ENCODE measurements around the gene RFTN1.
"Not testable (repeated sequence)": the region's sequence is repeated elsewhere in the genome, so short reads cannot be mapped to it uniquely, and the experiment has no call there.

Gene RFTN1

GRCh38 chr3:16496408-16497222 is 16.9 kb downstream of the RFTN1 start:
- no peak for DNase-seq

GRCh38 chr3:16496008-16496407 is 17.5 kb downstream of the RFTN1 start:
- in situ Hi-C loops (cut with HindIII; ENCODE audit: low pct_ligation_motif_present, low pct_unique_long_range_greater_than_20kb, low sequenced_read_pairs): no loop called here
- no peak for DNase-seq

More at GRCh38 chr3:16496408-16497222, 16.9 kb downstream of the RFTN1 start:
- in situ Hi-C loops (cut with HindIII; ENCODE audit: low pct_ligation_motif_present, low pct_unique_long_range_greater_than_20kb, low sequenced_read_pairs): no loop called here

GRCh38 chr3:16494814-16495431 is 18.6 kb downstream of the RFTN1 start:
- in situ Hi-C loops (cut with HindIII; ENCODE audit: low pct_ligation_motif_present, low pct_unique_long_range_greater_than_20kb, low sequenced_read_pairs): no loop called here
- no peak for DNase-seq

GRCh38 chr3:16494094-16494493 is 19.4 kb downstream of the RFTN1 start:
- in situ Hi-C loops (cut with HindIII; ENCODE audit: low pct_ligation_motif_present, low pct_unique_long_range_greater_than_20kb, low sequenced_read_pairs): no loop called here
- DNase-seq: no peak

- no peak for DNase-seq
Measured at GRCh38 chr3:16490062-16490619, 23.4 kb downstream of the RFTN1 start.

GRCh38 chr3:16489326-16490061 is 24.0 kb downstream of the RFTN1 start:
- in situ Hi-C loops (cut with HindIII; ENCODE audit: low pct_ligation_motif_present, low pct_unique_long_range_greater_than_20kb, low sequenced_read_pairs); DNase-seq: not testable (repeated sequence)

More at GRCh38 chr3:16490062-16490619, 23.4 kb downstream of the RFTN1 start:
- in situ Hi-C loops (cut with HindIII; ENCODE audit: low pct_ligation_motif_present, low pct_unique_long_range_greater_than_20kb, low sequenced_read_pairs): no loop called here

- DNase-seq: no peak
- in situ Hi-C loops (cut with HindIII; ENCODE audit: low pct_ligation_motif_present, low pct_unique_long_range_greater_than_20kb, low sequenced_read_pairs): no loop called here
Measured at GRCh38 chr3:16488637-16489036, 24.9 kb downstream of the RFTN1 start.

GRCh38 chr3:16487511-16488175 is 25.9 kb downstream of the RFTN1 start:
- in situ Hi-C loops (cut with HindIII; ENCODE audit: low pct_ligation_motif_present, low pct_unique_long_range_greater_than_20kb, low sequenced_read_pairs): no loop called here
- DNase-seq: no peak

GRCh38 chr3:16486951-16487480 is 26.5 kb downstream of the RFTN1 start:
- no peak for DNase-seq
- in situ Hi-C loops (cut with HindIII; ENCODE audit: low pct_ligation_motif_present, low pct_unique_long_range_greater_than_20kb, low sequenced_read_pairs): no loop called here

- in situ Hi-C loops (cut with HindIII; ENCODE audit: low pct_ligation_motif_present, low pct_unique_long_range_greater_than_20kb, low sequenced_read_pairs): no loop called here
Measured at GRCh38 chr3:16486201-16486600, 27.3 kb downstream of the RFTN1 start.

GRCh38 chr3:16485395-16485992 is 28.0 kb downstream of the RFTN1 start:
- DNase-seq: no peak
- in situ Hi-C loops (cut with HindIII; ENCODE audit: low pct_ligation_motif_present, low pct_unique_long_range_greater_than_20kb, low sequenced_read_pairs): no loop called here

More at GRCh38 chr3:16486201-16486600, 27.3 kb downstream of the RFTN1 start:
- DNase-seq: no peak

GRCh38 chr3:16484984-16485383 is 28.5 kb downstream of the RFTN1 start:
- no peak for DNase-seq
- in situ Hi-C loops (cut with HindIII; ENCODE audit: low pct_ligation_motif_present, low pct_unique_long_range_greater_than_20kb, low sequenced_read_pairs): no loop called here

- DNase-seq: peak; percentile 85
- in situ Hi-C loops (cut with HindIII; ENCODE audit: low pct_ligation_motif_present, low pct_unique_long_range_greater_than_20kb, low sequenced_read_pairs): no loop called here
Measured at GRCh38 chr3:16484216-16484615, 29.3 kb downstream of the RFTN1 start.

GRCh38 chr3:16482770-16483531 is 30.5 kb downstream of the RFTN1 start:
- in situ Hi-C loops (cut with HindIII; ENCODE audit: low pct_ligation_motif_present, low pct_unique_long_range_greater_than_20kb, low sequenced_read_pairs): no loop called here
- no peak for DNase-seq

GRCh38 chr3:16482194-16482769 is 31.2 kb downstream of the RFTN1 start:
- in situ Hi-C loops (cut with HindIII; ENCODE audit: low pct_ligation_motif_present, low pct_unique_long_range_greater_than_20kb, low sequenced_read_pairs): no loop called here

GRCh38 chr3:16481546-16481897 is 32.0 kb downstream of the RFTN1 start:
- in situ Hi-C loops (cut with HindIII; ENCODE audit: low pct_ligation_motif_present, low pct_unique_long_range_greater_than_20kb, low sequenced_read_pairs): no loop called here
- no peak for DNase-seq

More at GRCh38 chr3:16482194-16482769, 31.2 kb downstream of the RFTN1 start:
- DNase-seq: no peak

All from ACHN (cell line).